PC-3 (cell line): ENCODE data around the gene GNB2.

Experiments used
- CTCF ChIP-seq: fragments of 300-600 bp; sonication (generic); conservative IDR thresholded peaks from 2 replicates; pipeline ENCODE4 v1.5.1; 2017; ENCODE audit warnings: antibody characterized with exemption, low read depth, mild to moderate bottlenecking, low read length
- EZH2 ChIP-seq: fragments of 300-600 bp; sonication (generic); IDR thresholded peaks from one replicate; pipeline ENCODE4 v1.6.1; 2017; ENCODE audit warnings: antibody characterized with exemption, mild to moderate bottlenecking, low read length; ENCODE audit not compliant: unreplicated experiment

DNA sequence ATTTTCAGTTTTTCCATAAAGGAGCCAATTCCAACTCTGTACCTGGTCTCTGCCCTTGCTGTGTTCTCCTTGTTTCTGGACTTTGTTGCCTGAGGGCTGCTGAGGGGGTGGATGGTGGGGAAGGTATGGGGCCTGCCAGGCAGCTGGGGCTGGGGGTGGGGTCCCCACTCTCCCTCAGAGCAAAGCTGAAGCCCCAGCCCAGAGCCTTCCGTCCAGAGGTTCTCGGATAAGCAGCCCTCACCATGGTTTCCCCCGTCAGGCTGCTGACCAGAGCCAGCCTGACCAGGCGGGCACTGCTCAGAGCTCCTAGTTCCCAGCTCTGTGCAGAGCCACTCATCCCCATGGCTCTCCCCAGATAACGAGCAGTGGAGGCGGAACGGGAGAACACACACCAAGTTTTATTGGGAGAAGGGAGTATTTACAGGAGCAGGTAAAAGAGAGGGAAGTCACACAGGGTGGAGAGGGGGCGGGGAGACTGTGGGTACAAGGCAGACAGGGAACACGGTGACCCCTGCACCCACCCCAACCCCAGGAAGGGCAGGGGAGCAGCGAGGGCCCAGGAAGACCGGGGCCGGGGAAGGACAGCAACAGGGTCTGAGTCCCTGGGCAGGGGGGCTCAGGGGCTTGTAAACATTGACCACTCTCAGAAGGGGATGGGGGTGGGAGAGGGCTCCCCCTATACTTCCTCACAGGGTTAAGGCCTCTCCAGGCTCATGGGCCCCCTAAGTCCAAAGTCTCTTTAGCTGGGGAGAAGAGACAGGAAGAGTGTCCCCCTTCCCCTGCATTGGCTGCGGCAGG, 5.8 kb downstream of the GNB2 start:
- TF ChIP-seq EZH2 (no peak), CTCF (no peak)
